ENCODE measurements around the gene TRIM47. TPM values are rescaled to one million over a fixed set of nuclear protein-coding genes. Genes with fewer than 3 reads are reported as not detected.

TRIM47 gene
- total RNA-seq, 1 experiment from 2014 or later = 6.9 TPM

GRCh38 chr17:75914643-75915267 lies 36.4 kb upstream of the TRIM47 start:
- H3T11ph ChIP-seq (ENCODE audit: low read length) = no peak overlapping the region
- Mint-ChIP-seq H3K27ac (peak overlapping the region in 2 of 3 experiments; percentile 61 to 68; a peak in 1 of 7 replicates), H3K27me3 (ENCODE audit: low read depth) (no peaks in the 10 kb centered on the region), H3K4me1 (peaks cover 2 to 5% of the 10 kb centered on the region in 2 experiments; a peak in 2 of 4 replicates), H3K4me3 (no peak overlapping the region), H3K9me3 (no peaks in the 10 kb centered on the region), H3K36me3 (ENCODE audit: insufficient read depth in 1 of 3, low read depth in 3 of 3) (peaks cover 0 to 22% (median 2%) of the 10 kb centered on the region in 3 experiments; a peak in 4 of 7 replicates)
- H2BK20ac ChIP-seq (ENCODE audit: low read depth, low read length, poor library complexity, severe bottlenecking) = no peak overlapping the region
- peak; percentile 83 for DNase-seq
- H3K79me1 ChIP-seq (ENCODE audit: insufficient read depth, low read depth, low read length, poor library complexity, severe bottlenecking) = no peaks in the 10 kb centered on the region
- no peak overlapping the region for H2BK120ac ChIP-seq (ENCODE audit: low read depth, low read length, poor library complexity, severe bottlenecking)
- no peak overlapping the region for H3K18ac ChIP-seq (ENCODE audit: insufficient read length, low read depth, low read length)
- H3K14ac ChIP-seq (ENCODE audit: insufficient read depth, low read length) = no peak overlapping the region
- no peak overlapping the region for H3K23ac ChIP-seq (ENCODE audit: insufficient read length, low read depth, low read length)
- H3K56ac ChIP-seq (ENCODE audit: insufficient read length, low read depth, low read length) = no peak overlapping the region
- TF ChIP-seq CTCF (conservative IDR thresholded peaks at IDR 0.05) = peak; percentile 27; the same call in 2 of the 3 replicates
- no peak overlapping the region for H4K8ac ChIP-seq (replicated peaks; ENCODE audit: insufficient read length, low read depth, low read length)
- H3K4me1 ChIP-seq (ENCODE audit: insufficient read depth, low read length) = no peaks in the 10 kb centered on the region
- H3K9me3 ChIP-seq (ENCODE audit: control insufficient read depth, low read depth, low read length) = no peaks in the 10 kb centered on the region
- no peaks in the 10 kb centered on the region for H3K27me3 ChIP-seq (ENCODE audit: insufficient read depth, low read length)
- no peak overlapping the region for H3K4me2 ChIP-seq (ENCODE audit: insufficient read depth, insufficient read length, low read length)
- no peak overlapping the region for H3K4ac ChIP-seq (ENCODE audit: low read depth, low read length)
- no peak overlapping the region for H4K5ac ChIP-seq (ENCODE audit: insufficient read length, low read depth, low read length)
- no peak overlapping the region for H4K91ac ChIP-seq (ENCODE audit: insufficient read length, low read depth, low read length)
- no peak overlapping the region for H2AK5ac ChIP-seq (ENCODE audit: insufficient read length, low read length)
- H2BK5ac ChIP-seq (ENCODE audit: insufficient read length, low read length) = no peak overlapping the region
- H3K23me2 ChIP-seq (ENCODE audit: insufficient read length, low read depth, low read length, poor library complexity, severe bottlenecking) = peaks cover 3% of the 10 kb centered on the region
- no CpG with 5 or more reads among the region's 34 CpGs for WGBS (ENCODE audit: extremely low coverage, insufficient read length, low lambda C conversion rate)
- H4K20me1 ChIP-seq (ENCODE audit: control insufficient read depth, insufficient read depth, insufficient read length) = no peaks in the 10 kb centered on the region
- H2BK15ac ChIP-seq (ENCODE audit: low read depth, low read length) = no peak overlapping the region
- no peak overlapping the region for H3K9ac ChIP-seq (ENCODE audit: extremely low read depth, insufficient read length, low read length)
- no peak overlapping the region for H2AFZ ChIP-seq (ENCODE audit: low read length)
- no peak overlapping the region for H3K27ac ChIP-seq (ENCODE audit: insufficient read length, low read depth, low read length)
- no peaks in the 10 kb centered on the region for H3K79me2 ChIP-seq (ENCODE audit: insufficient read depth, low read length)
- H2BK12ac ChIP-seq (ENCODE audit: insufficient read length, low read depth, low read length) = no peak overlapping the region

Data from H9 (cell line).